Lung (tissue), 12 donors: ENCODE data around the gene HOXB7. TPM values are rescaled to one million over a fixed set of nuclear protein-coding genes. Genes with fewer than 3 reads are reported as not detected.

Experiments
- ATAC-seq: fragments of 200-7000 bp; cut with Tn5 transposase; one replicate; pipeline ENCODE4 v1.9.1; 2020; ENCODE audit warnings: moderate number of reproducible peaks; ENCODE audit not compliant: insufficient read depth, low FRiP score
- DNase-seq, 3 donors: peaks; one replicate each; pipeline ENCODE4 v3.0.0-alpha.2; 2013 to 2017
- H3K27ac ChIP-seq, 2 donors: one replicate each; pipeline ENCODE4 v1.5.1; 2013; ENCODE audit warnings: mild to moderate bottlenecking in 2 of 2, moderate library complexity in 2 of 2, control low read depth in 1 of 2, inconsistent platforms in 1 of 2, low read depth in 1 of 2, low read length in 1 of 2
- H3K27me3 ChIP-seq, 3 donors: one replicate each; pipeline ENCODE4 v1.5.1; 2013; ENCODE audit warnings: low read length in 2 of 3; ENCODE audit not compliant: control insufficient read depth in 3 of 3, insufficient read depth in 3 of 3
- H3K36me3 ChIP-seq, 4 donors: one replicate each; pipeline ENCODE4 v1.5.1; 2013; ENCODE audit warnings: low read length in 4 of 4, mild to moderate bottlenecking in 1 of 4, moderate library complexity in 1 of 4; ENCODE audit not compliant: control insufficient read depth in 4 of 4, insufficient read depth in 4 of 4
- H3K4me1 ChIP-seq, 5 donors: one replicate each; pipeline ENCODE4 v1.5.1; 2013; ENCODE audit warnings: low read length in 5 of 5, mild to moderate bottlenecking in 2 of 5, moderate library complexity in 1 of 5; ENCODE audit not compliant: control insufficient read depth in 5 of 5, insufficient read depth in 5 of 5
- H3K4me3 ChIP-seq: one replicate; pipeline ENCODE4 v1.5.1; 2013; ENCODE audit warnings: mild to moderate bottlenecking, control low read depth, moderate library complexity
- H3K9ac ChIP-seq, 2 donors: one replicate each; pipeline ENCODE4 v1.5.1; 2013; ENCODE audit warnings: low read length in 2 of 2, control low read depth in 1 of 2; ENCODE audit not compliant: insufficient read depth in 1 of 2
- H3K9me3 ChIP-seq, 4 donors: one replicate each; pipeline ENCODE4 v1.5.1; 2013; ENCODE audit warnings: low read length in 3 of 4, mild to moderate bottlenecking in 1 of 4, moderate library complexity in 1 of 4; ENCODE audit not compliant: control insufficient read depth in 4 of 4, insufficient read depth in 3 of 4
- CTCF ChIP-seq: IDR thresholded peaks from 2 replicates; pipeline ENCODE4 v1.5.1; 2012; ENCODE audit warnings: mild to moderate bottlenecking; ENCODE audit errors: control extremely low read depth, extremely low read depth
- WGBS, 2 donors: extraction: QIAGEN DNeasy Blood & Tissue Kit; methylation state at CpG; one replicate each; pipeline ENCODE4 v1.1.7; 2013; 5-methylcytosine and 5-hydroxymethylcytosine counted together
- polyA plus RNA-seq, 2 donors: library from polyadenylated mRNA; stranded (reverse); fragments of 200-250 nt; gene quantifications; one replicate each; pipeline ENCODE4 v1.2.1, GENCODE V29; 2013
- total RNA-seq, 2 donors: library from RNA; depleted of rRNA in 1 of 2; stranded (reverse); fragments of >200 nt in 1 of 2; gene quantifications; one replicate each; pipeline ENCODE4 v1.2.1, GENCODE V29; 2014 to 2021
- donor health status: control.
- donor health status: control.
- donor health status: Bipolar disorder and iron deficiency.
- donor health status: healthy.
- donor health status: DM: yes; HTN: yes; CAD: no.

HOXB7 gene
- total and polyA plus RNA-seq, 4 donors, result 0.43 to 3.3 (median 2.3) TPM

- DNase-seq, result no peak
- Histone ChIP-seq H3K4me3 (no peak overlapping the region), H3K36me3 (peaks cover 0 to 8% (median 0%) of the 10 kb centered on the region in 4 donors), H3K27ac (no peak overlapping the region), H3K4me1 (peaks cover 0 to 21% (median 2%) of the 10 kb centered on the region in 5 donors), H3K9me3 (peaks cover 0 to 4% (median 0%) of the 10 kb centered on the region in 4 donors), H3K9ac (no peak overlapping the region), H3K27me3 (peaks cover 2 to 78% (median 37%) of the 10 kb centered on the region in 3 donors)
- no peak for ATAC-seq
- TF ChIP-seq CTCF, result no peak
These were observed 1.8 kb downstream of the HOXB7 start for GRCh38 chr17:48609033-48609432.

GRCh38 chr17:48608494-48608834 lies 2.4 kb downstream of the HOXB7 start:
- Histone ChIP-seq H3K36me3 (peaks cover 0 to 8% (median 0%) of the 10 kb centered on the region in 4 donors), H3K9ac (no peak overlapping the region), H3K4me1 (peaks cover 0 to 17% (median 0%) of the 10 kb centered on the region in 5 donors), H3K9me3 (peaks cover 0 to 4% (median 0%) of the 10 kb centered on the region in 4 donors), H3K27me3 (peaks cover under 1 to 79% (median 36%) of the 10 kb centered on the region in 3 donors), H3K4me3 (no peak overlapping the region), H3K27ac (no peak overlapping the region)
- TF ChIP-seq CTCF, result no peak
- WGBS, 2 donors, result 87 to 94% methylated on average over 1 of the region's 1 CpG
- ATAC-seq (no peak), DNase-seq (no peak)

GRCh38 chr17:48606892-48607614 lies 3.8 kb downstream of the HOXB7 start:
- DNase-seq (no peak), ATAC-seq (no peak)
- WGBS, 2 donors, result 63 to 76% methylated on average over 9 of the region's 9 CpGs
- H3K9me3 ChIP-seq, result peaks cover 0 to 4% (median 0%) of the 10 kb centered on the region in 4 donors
- peaks cover 0 to 84% (median 40%) of the 10 kb centered on the region in 3 donors for H3K27me3 ChIP-seq
- no peak overlapping the region for H3K4me3 ChIP-seq
- TF ChIP-seq CTCF, result no peak
- peaks cover 0 to 13% (median 0%) of the 10 kb centered on the region in 5 donors for H3K4me1 ChIP-seq
- no peak overlapping the region for H3K9ac ChIP-seq
- H3K36me3 ChIP-seq, result peaks cover 0 to 8% (median 0%) of the 10 kb centered on the region in 4 donors
- H3K27ac ChIP-seq, result no peak overlapping the region
